HepG2 (cell line): ENCODE results near the gene CEBPA. TPM values are rescaled to one million over a fixed set of nuclear protein-coding genes. Genes with fewer than 3 reads are reported as not detected.

Source experiments
- NAIF1 ChIP-seq: sonication (generic); formaldehyde crosslinking; IDR thresholded peaks from 2 replicates; pipeline ENCODE4 v1.5.0; 2020; ENCODE audit warnings: mild to moderate bottlenecking, missing genetic modification reagents, borderline replicate concordance
- NFE2 ChIP-seq: sonication (generic); formaldehyde crosslinking; IDR thresholded peaks from 2 replicates; pipeline ENCODE4 v1.4.0; 2020; ENCODE audit warnings: missing genetic modification reagents
- ZSCAN31 ChIP-seq: sonication (generic); formaldehyde crosslinking; IDR thresholded peaks from 2 replicates; pipeline ENCODE4 v1.5.0; 2020; ENCODE audit warnings: low read depth, mild to moderate bottlenecking, missing genetic modification reagents
- polyA plus RNA-seq, 8 experiments: library from polyadenylated mRNA; depleted of rRNA in 3 of 8; stranded (reverse) in 7 of 8; unstranded in 1 of 8; fragments of >200 nt; fragmentation: Illumina TruSeq in 4 of 8; extraction: Trizol in 4 of 8; gene quantifications; 2 replicates each; pipeline versions ENCODE4 v1.2.1 to v1.2.3, GENCODE V29; 2011 to 2016; ENCODE audit warnings: low read depth in 4 of 8, missing spikeins in 1 of 8, mixed read lengths in 1 of 8; ENCODE audit not compliant: insufficient read depth in 1 of 8
- total RNA-seq, 5 experiments: library from RNA; depleted of rRNA; stranded (reverse); fragments of >200 nt; fragmentation: Illumina TruSeq; extraction: Trizol; gene quantifications; 2 replicates each; pipeline ENCODE4 v1.2.3, GENCODE V29; 2016; ENCODE audit warnings: low read depth in 1 of 5
- TF ChIP-seq, protein P1 (sequence below), 2 experiments: sonication (generic) in 1 of 2; formaldehyde crosslinking in 1 of 2; IDR thresholded peaks; 2 replicates each; pipeline versions ENCODE4 v1.4.0 to v1.6.1; 2018 to 2020; ENCODE audit warnings: missing genetic modification reagents in 2 of 2, borderline replicate concordance in 1 of 2, low read depth in 1 of 2, mild to moderate bottlenecking in 1 of 2, missing biosample characterization in 1 of 2
- TF ChIP-seq, protein P2 (sequence below): sonication (generic); formaldehyde crosslinking; IDR thresholded peaks from 2 replicates; pipeline ENCODE4 v1.4.0; 2020; ENCODE audit warnings: missing genetic modification reagents, borderline replicate concordance
- TF ChIP-seq, protein P3 (sequence below): sonication (generic); formaldehyde crosslinking; IDR thresholded peaks from 2 replicates; pipeline ENCODE4 v1.8.0; 2022; ENCODE audit warnings: mild to moderate bottlenecking, missing genetic modification reagents

CEBPA gene
- total and polyA plus RNA-seq, 2 of the 13 experiments (the other 11 are each of a cell fraction or from before 2014, with no cell fraction given), result 24.8 to 103 TPM

DNA sequence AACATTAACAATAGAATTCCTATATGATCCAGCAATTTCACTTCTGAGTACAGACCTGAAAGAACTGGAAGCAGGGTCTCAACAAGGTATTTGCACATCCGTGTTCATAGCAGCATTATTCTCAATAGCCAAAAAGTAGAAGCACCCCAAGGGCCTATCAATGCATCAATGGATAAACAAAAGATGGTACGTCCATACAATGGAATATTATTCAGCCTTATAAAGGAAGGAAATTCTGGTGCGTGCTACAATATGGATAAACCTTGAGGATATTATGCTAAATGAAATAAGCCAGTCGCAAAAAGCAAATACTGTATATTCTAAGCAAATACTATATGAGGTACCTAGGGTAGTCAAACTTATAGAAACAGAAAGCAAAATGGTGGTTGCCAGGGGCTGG, 30.8 kb upstream of the CEBPA start (continued):
- TF ChIP-seq, protein P1, sequence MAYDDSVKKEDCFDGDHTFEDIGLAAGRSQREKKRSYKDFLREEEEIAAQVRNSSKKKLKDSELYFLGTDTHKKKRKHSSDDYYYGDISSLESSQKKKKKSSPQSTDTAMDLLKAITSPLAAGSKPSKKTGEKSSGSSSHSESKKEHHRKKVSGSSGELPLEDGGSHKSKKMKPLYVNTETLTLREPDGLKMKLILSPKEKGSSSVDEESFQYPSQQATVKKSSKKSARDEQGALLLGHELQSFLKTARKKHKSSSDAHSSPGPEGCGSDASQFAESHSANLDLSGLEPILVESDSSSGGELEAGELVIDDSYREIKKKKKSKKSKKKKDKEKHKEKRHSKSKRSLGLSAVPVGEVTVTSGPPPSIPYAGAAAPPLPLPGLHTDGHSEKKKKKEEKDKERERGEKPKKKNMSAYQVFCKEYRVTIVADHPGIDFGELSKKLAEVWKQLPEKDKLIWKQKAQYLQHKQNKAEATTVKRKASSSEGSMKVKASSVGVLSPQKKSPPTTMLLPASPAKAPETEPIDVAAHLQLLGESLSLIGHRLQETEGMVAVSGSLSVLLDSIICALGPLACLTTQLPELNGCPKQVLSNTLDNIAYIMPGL (CRISPR knock-in tag; IDR thresholded peaks at IDR 0.05; ENCODE audit: borderline replicate concordance in 1 of 2, low read depth in 1 of 2), result no peak
- no peak for TF ChIP-seq NFE2 (CRISPR knock-in tag)
- TF ChIP-seq, protein P2, sequence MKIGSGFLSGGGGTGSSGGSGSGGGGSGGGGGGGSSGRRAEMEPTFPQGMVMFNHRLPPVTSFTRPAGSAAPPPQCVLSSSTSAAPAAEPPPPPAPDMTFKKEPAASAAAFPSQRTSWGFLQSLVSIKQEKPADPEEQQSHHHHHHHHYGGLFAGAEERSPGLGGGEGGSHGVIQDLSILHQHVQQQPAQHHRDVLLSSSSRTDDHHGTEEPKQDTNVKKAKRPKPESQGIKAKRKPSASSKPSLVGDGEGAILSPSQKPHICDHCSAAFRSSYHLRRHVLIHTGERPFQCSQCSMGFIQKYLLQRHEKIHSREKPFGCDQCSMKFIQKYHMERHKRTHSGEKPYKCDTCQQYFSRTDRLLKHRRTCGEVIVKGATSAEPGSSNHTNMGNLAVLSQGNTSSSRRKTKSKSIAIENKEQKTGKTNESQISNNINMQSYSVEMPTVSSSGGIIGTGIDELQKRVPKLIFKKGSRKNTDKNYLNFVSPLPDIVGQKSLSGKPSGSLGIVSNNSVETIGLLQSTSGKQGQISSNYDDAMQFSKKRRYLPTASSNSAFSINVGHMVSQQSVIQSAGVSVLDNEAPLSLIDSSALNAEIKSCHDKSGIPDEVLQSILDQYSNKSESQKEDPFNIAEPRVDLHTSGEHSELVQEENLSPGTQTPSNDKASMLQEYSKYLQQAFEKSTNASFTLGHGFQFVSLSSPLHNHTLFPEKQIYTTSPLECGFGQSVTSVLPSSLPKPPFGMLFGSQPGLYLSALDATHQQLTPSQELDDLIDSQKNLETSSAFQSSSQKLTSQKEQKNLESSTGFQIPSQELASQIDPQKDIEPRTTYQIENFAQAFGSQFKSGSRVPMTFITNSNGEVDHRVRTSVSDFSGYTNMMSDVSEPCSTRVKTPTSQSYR (CRISPR knock-in tag), result no peak
- TF ChIP-seq NAIF1, result no peak
- TF ChIP-seq ZSCAN31 (CRISPR knock-in tag), result no peak
- TF ChIP-seq, protein P3, sequence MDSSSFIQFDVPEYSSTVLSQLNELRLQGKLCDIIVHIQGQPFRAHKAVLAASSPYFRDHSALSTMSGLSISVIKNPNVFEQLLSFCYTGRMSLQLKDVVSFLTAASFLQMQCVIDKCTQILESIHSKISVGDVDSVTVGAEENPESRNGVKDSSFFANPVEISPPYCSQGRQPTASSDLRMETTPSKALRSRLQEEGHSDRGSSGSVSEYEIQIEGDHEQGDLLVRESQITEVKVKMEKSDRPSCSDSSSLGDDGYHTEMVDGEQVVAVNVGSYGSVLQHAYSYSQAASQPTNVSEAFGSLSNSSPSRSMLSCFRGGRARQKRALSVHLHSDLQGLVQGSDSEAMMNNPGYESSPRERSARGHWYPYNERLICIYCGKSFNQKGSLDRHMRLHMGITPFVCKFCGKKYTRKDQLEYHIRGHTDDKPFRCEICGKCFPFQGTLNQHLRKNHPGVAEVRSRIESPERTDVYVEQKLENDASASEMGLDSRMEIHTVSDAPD, result no peak
- TF ChIP-seq, all 625 proteins: peak for 0
